ENCODE data around the gene PLXDC2.

DNA sequence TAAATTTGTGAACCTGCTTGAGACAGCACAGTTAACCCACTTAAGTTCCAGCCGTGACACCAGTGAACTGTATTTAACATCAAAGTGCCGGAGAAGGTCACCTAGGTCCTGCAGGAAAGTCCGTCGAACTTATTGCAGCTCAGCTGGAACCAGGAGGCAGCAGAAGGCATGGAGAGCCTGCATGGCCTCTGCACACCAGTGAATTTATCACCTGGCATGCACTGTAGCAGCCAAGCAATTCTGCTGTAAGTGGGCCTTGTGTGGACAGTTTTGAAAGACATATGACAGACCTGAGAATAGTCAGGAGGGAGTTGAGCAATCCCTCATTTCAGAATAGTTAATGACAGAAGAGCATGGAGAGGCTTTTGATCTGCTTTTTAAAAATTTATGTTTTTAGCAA lies 108.8 kb downstream of the PLXDC2 start:
- TF ChIP-seq, protein P1, sequence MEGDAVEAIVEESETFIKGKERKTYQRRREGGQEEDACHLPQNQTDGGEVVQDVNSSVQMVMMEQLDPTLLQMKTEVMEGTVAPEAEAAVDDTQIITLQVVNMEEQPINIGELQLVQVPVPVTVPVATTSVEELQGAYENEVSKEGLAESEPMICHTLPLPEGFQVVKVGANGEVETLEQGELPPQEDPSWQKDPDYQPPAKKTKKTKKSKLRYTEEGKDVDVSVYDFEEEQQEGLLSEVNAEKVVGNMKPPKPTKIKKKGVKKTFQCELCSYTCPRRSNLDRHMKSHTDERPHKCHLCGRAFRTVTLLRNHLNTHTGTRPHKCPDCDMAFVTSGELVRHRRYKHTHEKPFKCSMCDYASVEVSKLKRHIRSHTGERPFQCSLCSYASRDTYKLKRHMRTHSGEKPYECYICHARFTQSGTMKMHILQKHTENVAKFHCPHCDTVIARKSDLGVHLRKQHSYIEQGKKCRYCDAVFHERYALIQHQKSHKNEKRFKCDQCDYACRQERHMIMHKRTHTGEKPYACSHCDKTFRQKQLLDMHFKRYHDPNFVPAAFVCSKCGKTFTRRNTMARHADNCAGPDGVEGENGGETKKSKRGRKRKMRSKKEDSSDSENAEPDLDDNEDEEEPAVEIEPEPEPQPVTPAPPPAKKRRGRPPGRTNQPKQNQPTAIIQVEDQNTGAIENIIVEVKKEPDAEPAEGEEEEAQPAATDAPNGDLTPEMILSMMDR (IDR thresholded peaks at IDR 0.05) = no peak
- no peak for TF ChIP-seq POLR2A (IDR thresholded peaks at IDR 0.05)
